GM19240 (cell line): ENCODE measurements around the gene SLC25A23.
A peak's percentile ranks its signal among the peaks of the same experiment; 100 is the strongest.
"Not testable (repeated sequence)": the region's sequence is repeated elsewhere in the genome, so short reads cannot be mapped to it uniquely, and the experiment has no call there.

Experiments used
- DNase-seq: peaks from one replicate; pipeline ENCODE4 v3.0.0; 2011; ENCODE audit warnings: low spot score; ENCODE audit not compliant: insufficient read length

The SLC25A23 gene

GRCh38 chr19:6402058-6402457 is 57.5 kb downstream of the SLC25A23 start:
- no peak for DNase-seq

GRCh38 chr19:6400062-6400944 is 59.3 kb downstream of the SLC25A23 start:
- not testable (repeated sequence) for DNase-seq

GRCh38 chr19:6396305-6396704 is 63.3 kb downstream of the SLC25A23 start:
- no peak for DNase-seq

- DNase-seq = no peak
Observed at GRCh38 chr19:6394831-6395230, 64.8 kb downstream of the SLC25A23 start.

- no peak for DNase-seq
Observed at GRCh38 chr19:6393983-6394412, 65.6 kb downstream of the SLC25A23 start.

- peak; percentile 92 for DNase-seq
Observed at GRCh38 chr19:6393074-6393982, 66.3 kb downstream of the SLC25A23 start, which contains the start of gene GTF2F1. GTF2F1 (minus strand) TSS chr19:6393164; CDS start chr19:6392995, 169 bp downstream.

GRCh38 chr19:6392221-6393073 is 67.1 kb downstream of the SLC25A23 start:
- no peak for DNase-seq
